Progenitor cell of endocrine pancreas (in vitro differentiated cells): ENCODE results near the gene MYOC. TPM values are rescaled to one million over a fixed set of nuclear protein-coding genes. Genes with fewer than 3 reads are reported as not detected.
"Not testable (repeated sequence)": the region's sequence is repeated elsewhere in the genome, so short reads cannot be mapped to it uniquely, and the experiment has no call there.

Source experiments
- DNase-seq: peaks from one replicate; pipeline ENCODE4 v3.0.0; 2021; ENCODE audit warnings: low spot score; ENCODE audit not compliant: unreplicated experiment
- H3K27ac Mint-ChIP-seq: 2 replicates; pipeline ENCODE4 v1.8.0; 2021; ENCODE audit warnings: mild to moderate bottlenecking, moderate library complexity, mixed read lengths
- H3K27me3 Mint-ChIP-seq: 2 replicates; pipeline ENCODE4 v1.8.0; 2021; ENCODE audit warnings: mixed read lengths
- H3K36me3 Mint-ChIP-seq: 2 replicates; pipeline ENCODE4 v1.8.0; 2022; ENCODE audit warnings: mixed read lengths; ENCODE audit not compliant: insufficient read depth
- H3K4me1 Mint-ChIP-seq: 2 replicates; pipeline ENCODE4 v1.8.0; 2021; ENCODE audit warnings: low read depth, mixed read lengths
- H3K4me3 Mint-ChIP-seq: 2 replicates; pipeline ENCODE4 v1.8.0; 2021; ENCODE audit warnings: low read depth, mild to moderate bottlenecking, moderate library complexity, mixed read lengths
- H3K9me3 Mint-ChIP-seq: 2 replicates; pipeline ENCODE4 v1.8.0; 2021; ENCODE audit warnings: low read depth, mixed read lengths
- total RNA-seq: library from RNA; stranded (reverse); gene quantifications from 2 replicates; pipeline ENCODE4 v1.2.1, GENCODE V29; 2021
- TF ChIP-seq, protein P1 (sequence below): fragments of 200-600 bp; sonication (generic); IDR thresholded peaks from one replicate; pipeline ENCODE4 v1.5.0; 2021; ENCODE audit warnings: antibody characterized with exemption, mild to moderate bottlenecking; ENCODE audit not compliant: unreplicated experiment

The MYOC gene
- total RNA-seq, 1 donor from 2014 or later: not detected

DNA sequence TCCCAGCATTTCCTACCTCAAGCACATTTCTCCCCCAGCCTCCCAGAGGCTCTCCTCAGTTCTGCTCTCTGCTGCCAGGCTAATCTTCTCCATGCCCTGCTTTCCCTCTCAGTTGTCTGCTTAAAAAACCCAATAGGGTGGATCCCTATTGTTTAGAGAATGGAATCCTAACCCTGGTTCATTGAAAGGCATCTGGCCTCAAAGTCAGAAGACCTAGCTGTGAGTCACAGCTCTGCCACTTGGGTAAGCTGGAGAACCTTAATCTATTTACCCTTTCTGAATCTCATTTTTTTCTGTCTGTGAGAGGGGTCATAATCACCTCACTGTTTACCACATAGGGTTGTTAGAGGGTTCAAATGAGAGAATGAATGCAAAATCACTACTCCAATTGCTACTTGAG lies 12.5 kb upstream of the MYOC start:
- Mint-ChIP-seq H3K36me3 (no peaks in the 10 kb centered on the region), H3K4me1 (peaks cover 8% of the 10 kb centered on the region), H3K9me3 (no peaks in the 10 kb centered on the region), H3K27me3 (no peaks in the 10 kb centered on the region), H3K4me3 (no peak overlapping the region), H3K27ac (no peak overlapping the region)
- TF ChIP-seq, protein P1, sequence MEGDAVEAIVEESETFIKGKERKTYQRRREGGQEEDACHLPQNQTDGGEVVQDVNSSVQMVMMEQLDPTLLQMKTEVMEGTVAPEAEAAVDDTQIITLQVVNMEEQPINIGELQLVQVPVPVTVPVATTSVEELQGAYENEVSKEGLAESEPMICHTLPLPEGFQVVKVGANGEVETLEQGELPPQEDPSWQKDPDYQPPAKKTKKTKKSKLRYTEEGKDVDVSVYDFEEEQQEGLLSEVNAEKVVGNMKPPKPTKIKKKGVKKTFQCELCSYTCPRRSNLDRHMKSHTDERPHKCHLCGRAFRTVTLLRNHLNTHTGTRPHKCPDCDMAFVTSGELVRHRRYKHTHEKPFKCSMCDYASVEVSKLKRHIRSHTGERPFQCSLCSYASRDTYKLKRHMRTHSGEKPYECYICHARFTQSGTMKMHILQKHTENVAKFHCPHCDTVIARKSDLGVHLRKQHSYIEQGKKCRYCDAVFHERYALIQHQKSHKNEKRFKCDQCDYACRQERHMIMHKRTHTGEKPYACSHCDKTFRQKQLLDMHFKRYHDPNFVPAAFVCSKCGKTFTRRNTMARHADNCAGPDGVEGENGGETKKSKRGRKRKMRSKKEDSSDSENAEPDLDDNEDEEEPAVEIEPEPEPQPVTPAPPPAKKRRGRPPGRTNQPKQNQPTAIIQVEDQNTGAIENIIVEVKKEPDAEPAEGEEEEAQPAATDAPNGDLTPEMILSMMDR: no peak
- DNase-seq: no peak

- Mint-ChIP-seq H3K9me3 (no peaks in the 10 kb centered on the region), H3K27ac (no peak overlapping the region), H3K36me3 (no peaks in the 10 kb centered on the region), H3K4me1 (peaks cover 8% of the 10 kb centered on the region), H3K4me3 (no peak overlapping the region), H3K27me3 (no peaks in the 10 kb centered on the region)
- TF ChIP-seq, protein P1: no peak
- no peak for DNase-seq
Measured at GRCh38 chr1:171663854-171664575, 11.5 kb upstream of the MYOC start.

DNA sequence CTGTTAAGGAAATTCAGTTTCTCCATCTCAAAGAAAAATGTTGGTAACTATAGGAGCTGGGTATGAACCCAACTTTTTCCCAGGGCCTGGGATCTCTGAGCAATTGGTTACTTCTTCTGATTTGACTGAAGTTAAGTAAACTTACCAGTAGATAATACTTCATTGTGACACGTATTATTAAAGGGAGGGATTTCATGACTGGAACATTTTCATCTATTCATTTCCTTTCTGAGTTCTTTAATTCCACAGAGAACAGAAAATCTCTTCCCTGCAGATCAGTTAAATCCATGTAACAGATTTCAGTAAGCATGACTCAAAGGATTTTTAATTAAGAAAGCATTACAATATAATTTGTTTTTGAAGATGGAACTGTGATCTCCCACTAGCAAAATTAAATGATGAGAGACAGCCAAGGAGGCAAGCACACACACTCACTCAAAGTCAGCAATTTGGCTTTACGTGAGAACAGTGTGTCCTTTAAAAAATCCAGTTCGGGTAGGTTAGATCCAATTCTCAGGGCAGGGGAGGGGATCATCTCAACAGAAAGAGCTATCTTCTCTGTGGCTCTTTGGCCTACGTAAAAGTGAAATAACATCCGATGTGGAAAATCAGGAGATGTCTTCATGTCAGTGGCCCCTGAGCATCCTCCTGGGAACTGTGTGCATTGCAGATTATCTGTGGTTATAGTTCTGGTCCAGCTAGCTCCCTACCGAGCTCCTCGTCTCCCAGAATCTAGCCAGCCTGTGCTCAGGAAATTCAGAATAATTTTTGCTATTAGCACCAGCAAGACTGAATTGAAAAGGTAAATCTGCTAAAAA lies 10.8 kb upstream of the MYOC start:
- H3K4me3 Mint-ChIP-seq: no peak overlapping the region
- no peak for DNase-seq
- peaks cover 8% of the 10 kb centered on the region for H3K4me1 Mint-ChIP-seq
- no peaks in the 10 kb centered on the region for H3K9me3 Mint-ChIP-seq
- no peak overlapping the region for H3K27ac Mint-ChIP-seq
- H3K27me3 Mint-ChIP-seq: no peaks in the 10 kb centered on the region
- H3K36me3 Mint-ChIP-seq: no peaks in the 10 kb centered on the region
- TF ChIP-seq, protein P1: no peak

DNA sequence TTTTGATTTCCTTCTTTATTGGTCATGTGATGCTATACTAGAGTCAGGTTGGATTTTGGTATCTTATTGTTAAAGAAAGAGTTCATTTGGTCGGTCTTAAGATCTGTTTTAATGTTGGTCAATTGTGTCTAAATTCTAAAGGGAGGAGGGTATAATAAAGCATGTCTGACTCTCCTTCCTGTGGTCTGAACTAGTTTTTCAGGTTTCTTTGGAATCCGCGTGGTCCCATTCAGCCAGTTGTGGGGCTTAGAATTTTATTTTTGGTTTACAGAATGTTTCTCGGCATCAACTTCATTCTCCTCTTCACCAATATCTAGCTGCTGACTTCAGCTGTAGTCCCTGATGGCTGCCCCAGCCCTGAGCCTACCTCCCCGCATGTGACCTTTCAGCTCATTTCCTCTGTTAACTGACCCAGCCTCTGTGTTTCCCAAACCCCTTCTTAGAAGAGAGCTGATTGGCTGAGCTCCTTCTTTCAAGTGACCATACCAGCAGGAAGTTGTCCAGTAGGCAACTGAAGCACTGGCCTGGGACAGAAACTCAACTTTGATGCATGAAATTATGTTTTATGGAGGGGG lies 8.7 kb upstream of the MYOC start:
- TF ChIP-seq, protein P1: no peak
- DNase-seq: no peak
- Mint-ChIP-seq H3K27me3 (no peaks in the 10 kb centered on the region), H3K27ac (no peak overlapping the region), H3K4me3 (no peak overlapping the region), H3K36me3 (no peaks in the 10 kb centered on the region), H3K4me1 (peaks cover 8% of the 10 kb centered on the region), H3K9me3 (no peaks in the 10 kb centered on the region)

GRCh38 chr1:171656206-171656605 lies 3.7 kb upstream of the MYOC start:
- H3K27ac Mint-ChIP-seq, H3K9me3 Mint-ChIP-seq, H3K36me3 Mint-ChIP-seq, DNase-seq, H3K27me3 Mint-ChIP-seq, H3K4me3 Mint-ChIP-seq: not testable (repeated sequence)
- peaks cover 16% of the 10 kb centered on the region for H3K4me1 Mint-ChIP-seq
